Peyer's patch (tissue), 4 donors: ENCODE measurements around the gene CEMIP. TPM values are rescaled to one million over a fixed set of nuclear protein-coding genes. Genes with fewer than 3 reads are reported as not detected.

Experiments
- DNase-seq, 3 donors: peaks; one replicate each; pipeline ENCODE4 v3.0.0-alpha.2; 2017 to 2019
- H3K27ac ChIP-seq, 4 donors: fragments of 200-600 bp; sonication (generic); one replicate each; pipeline ENCODE4 v1.5.1; 2016 to 2019
- H3K27me3 ChIP-seq, 2 donors: fragments of 200-600 bp; sonication (generic); one replicate each; pipeline ENCODE4 v1.5.1; 2019
- H3K36me3 ChIP-seq, 3 donors: fragments of 200-600 bp; sonication (generic); one replicate each; pipeline ENCODE4 v1.5.1; 2016 to 2019
- H3K4me1 ChIP-seq, 4 donors: fragments of 200-600 bp; sonication (generic); one replicate each; pipeline ENCODE4 v1.5.1; 2016 to 2019
- H3K4me3 ChIP-seq, 4 donors: fragments of 200-600 bp; sonication (generic); 1 replicate in 3 of 4; 2 replicates in 1 of 4; pipeline ENCODE4 v1.5.1; 2016 to 2019; ENCODE audit warnings: mild to moderate bottlenecking in 1 of 4
- H3K9me3 ChIP-seq, 4 donors: fragments of 200-600 bp; sonication (generic); one replicate each; pipeline ENCODE4 v1.5.1; 2016 to 2019; ENCODE audit warnings: mild to moderate bottlenecking in 1 of 4
- CTCF ChIP-seq, 6 experiments: fragments of 450-650 bp in 4 of 6; fragments of 200-600 bp in 2 of 6; sonication (generic) in 1 of 6; IDR thresholded peaks; one replicate each; pipeline ENCODE4 v1.5.1; 2017 to 2019; ENCODE audit warnings: antibody characterized with exemption in 6 of 6, mild to moderate bottlenecking in 3 of 6, moderate library complexity in 1 of 6
- POLR2A ChIP-seq, 2 donors: fragments of 450-650 bp; IDR thresholded peaks; one replicate each; pipeline ENCODE4 v1.5.1; 2017; ENCODE audit warnings: antibody characterized with exemption in 2 of 2, mild to moderate bottlenecking in 2 of 2, moderate library complexity in 2 of 2
- total RNA-seq, 4 donors: library from RNA; depleted of rRNA; stranded (reverse); fragments of >200 nt; gene quantifications; one replicate each; pipeline ENCODE4 v1.1.0, GENCODE V29; 2016

CEMIP gene
- total RNA-seq, 4 donors from 2014 or later = 0.27 to 0.83 (median 0.57) TPM; not detected in 1

- Histone ChIP-seq H3K4me3 (no peak overlapping the region), H3K36me3 (peaks cover 0 to 10% (median 0%) of the 10 kb centered on the region in 3 donors), H3K27me3 (no peaks in the 10 kb centered on the region), H3K9me3 (no peaks in the 10 kb centered on the region), H3K4me1 (peaks cover 0 to 4% (median 0%) of the 10 kb centered on the region in 4 donors), H3K27ac (no peak overlapping the region)
- TF ChIP-seq POLR2A (IDR thresholded peaks at IDR 0.05) (no peak), CTCF (IDR thresholded peaks at IDR 0.05) (no peak)
- DNase-seq = no peak
These were observed 46.4 kb upstream of the CEMIP start for GRCh38 chr15:80732818-80733217.

- TF ChIP-seq POLR2A (IDR thresholded peaks at IDR 0.05) (no peak), CTCF (IDR thresholded peaks at IDR 0.05) (no peak)
- H3K9me3 ChIP-seq = no peaks in the 10 kb centered on the region
- peaks cover 0 to 4% (median 0%) of the 10 kb centered on the region in 4 donors for H3K4me1 ChIP-seq
- peaks cover 0 to 10% (median 0%) of the 10 kb centered on the region in 3 donors for H3K36me3 ChIP-seq
- no peak overlapping the region for H3K4me3 ChIP-seq
- no peak for DNase-seq
- no peaks in the 10 kb centered on the region for H3K27me3 ChIP-seq
- H3K27ac ChIP-seq = no peak overlapping the region
These were observed 45.7 kb upstream of the CEMIP start for GRCh38 chr15:80733460-80733859.

- no peaks in the 10 kb centered on the region for H3K9me3 ChIP-seq
- peaks cover 0 to 4% (median 0%) of the 10 kb centered on the region in 4 donors for H3K4me1 ChIP-seq
- no peak overlapping the region for H3K27ac ChIP-seq
- no peaks in the 10 kb centered on the region for H3K27me3 ChIP-seq
- DNase-seq = no peak
- no peak overlapping the region for H3K4me3 ChIP-seq
- TF ChIP-seq CTCF (IDR thresholded peaks at IDR 0.05) (no peak), POLR2A (IDR thresholded peaks at IDR 0.05) (no peak)
- peaks cover 0 to 10% (median 0%) of the 10 kb centered on the region in 3 donors for H3K36me3 ChIP-seq
These were observed 43.8 kb upstream of the CEMIP start for GRCh38 chr15:80735344-80735743.

GRCh38 chr15:80736560-80736959, 42.6 kb upstream of the CEMIP start:
- DNase-seq = no peak
- TF ChIP-seq CTCF (IDR thresholded peaks at IDR 0.05) (no peak), POLR2A (IDR thresholded peaks at IDR 0.05) (no peak)
- H3K4me3 ChIP-seq = no peak overlapping the region

GRCh38 chr15:80739919-80740318, 39.3 kb upstream of the CEMIP start:
- no peak for DNase-seq
- Histone ChIP-seq H3K36me3 (peaks cover 0 to 10% (median 0%) of the 10 kb centered on the region in 3 donors), H3K4me1 (peaks cover 0 to 4% (median 0%) of the 10 kb centered on the region in 4 donors), H3K4me3 (no peak overlapping the region), H3K27me3 (no peaks in the 10 kb centered on the region), H3K9me3 (no peaks in the 10 kb centered on the region), H3K27ac (no peak overlapping the region)
- TF ChIP-seq POLR2A (IDR thresholded peaks at IDR 0.05) = no peak
- TF ChIP-seq CTCF (IDR thresholded peaks at IDR 0.05) = no peak

More at GRCh38 chr15:80736560-80736959, 42.6 kb upstream of the CEMIP start:
- Histone ChIP-seq H3K27ac (no peak overlapping the region), H3K27me3 (no peaks in the 10 kb centered on the region), H3K4me1 (peaks cover 0 to 4% (median 0%) of the 10 kb centered on the region in 4 donors), H3K9me3 (no peaks in the 10 kb centered on the region), H3K36me3 (peaks cover 0 to 10% (median 0%) of the 10 kb centered on the region in 3 donors)

GRCh38 chr15:80742081-80742480, 37.1 kb upstream of the CEMIP start:
- Histone ChIP-seq H3K27ac (no peak overlapping the region), H3K36me3 (peaks cover 0 to 5% (median 0%) of the 10 kb centered on the region in 3 donors), H3K4me1 (no peaks in the 10 kb centered on the region), H3K4me3 (no peak overlapping the region), H3K27me3 (no peaks in the 10 kb centered on the region), H3K9me3 (no peaks in the 10 kb centered on the region)
- TF ChIP-seq POLR2A (IDR thresholded peaks at IDR 0.05) (no peak), CTCF (IDR thresholded peaks at IDR 0.05) (no peak)
- peak in 1 of 3 donors; percentile 49 for DNase-seq
